ENCODE measurements around the gene SH3RF2. TPM values are rescaled to one million over a fixed set of nuclear protein-coding genes. Genes with fewer than 3 reads are reported as not detected.

The SH3RF2 gene
- total and polyA plus RNA-seq, 2 donors (not counting 1 experiment from before 2014, with no cell fraction given), result 0.03 TPM; not detected in 1

DNA sequence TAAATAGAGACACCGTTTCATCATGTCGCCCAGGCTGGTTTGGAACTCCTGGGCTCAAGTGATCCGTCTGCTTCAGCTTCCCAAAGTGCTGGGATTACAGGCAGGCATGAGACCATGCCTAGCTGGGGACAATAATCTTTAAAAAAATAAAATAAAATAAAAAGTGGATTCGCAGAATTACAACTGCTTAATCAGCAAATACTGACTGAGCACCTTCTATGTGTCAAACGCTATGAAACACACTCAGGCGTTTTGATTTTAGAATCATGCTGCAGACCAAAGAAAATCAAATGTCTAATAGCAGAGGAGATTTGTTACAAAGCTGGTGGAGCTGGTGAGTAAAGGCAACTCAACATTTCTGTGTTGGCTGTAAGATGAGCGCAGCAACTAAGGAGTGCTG is 22.7 kb upstream of the SH3RF2 start:
- Histone ChIP-seq H4K20me1 (ENCODE audit: control insufficient read depth, insufficient read depth, low read length, poor library complexity, severe bottlenecking) (no peaks in the 10 kb centered on the region), H3K4me3 (ENCODE audit: control extremely low read depth in 1 of 5, extremely low read depth in 1 of 5, insufficient read depth in 1 of 5, low read depth in 2 of 5, low read length in 4 of 5) (no peak overlapping the region), H2AFZ (ENCODE audit: insufficient read depth, low read depth, low read length, poor library complexity, severe bottlenecking) (no peak overlapping the region), H3K9ac (ENCODE audit: low read length) (no peak overlapping the region), H3K27me3 (replicated peaks in 1 of 4; ENCODE audit: control extremely low read depth in 1 of 4, control insufficient read depth in 3 of 4, insufficient read depth in 4 of 4, low read length in 3 of 4) (no peaks in the 10 kb centered on the region), H3K27ac (ENCODE audit: low read length in 2 of 2) (no peak overlapping the region), H3K79me2 (ENCODE audit: control insufficient read depth, insufficient read depth, low read length) (no peaks in the 10 kb centered on the region), H3K4me2 (replicated peaks; ENCODE audit: low read depth, low read length, poor library complexity, severe bottlenecking) (no peak overlapping the region), H3K9me3 (ENCODE audit: control extremely low read depth in 1 of 3, control insufficient read depth in 2 of 3, insufficient read depth in 1 of 3, low read length in 2 of 3) (no peaks in the 10 kb centered on the region), H3K4me1 (ENCODE audit: control insufficient read depth in 2 of 2, insufficient read depth in 2 of 2, low read length in 2 of 2) (no peaks in the 10 kb centered on the region), H3K36me3 (replicated peaks in 1 of 2; ENCODE audit: control extremely low read depth in 1 of 2, control insufficient read depth in 1 of 2, extremely low read depth in 1 of 2, insufficient read depth in 2 of 2, low read length in 1 of 2) (no peaks in the 10 kb centered on the region)
- H3K4me3 Mint-ChIP-seq, result no peak overlapping the region
- no peak overlapping the region for H3K27ac Mint-ChIP-seq
- H3K4me1 Mint-ChIP-seq, result no peaks in the 10 kb centered on the region
- CTCF ChIA-PET, result interaction anchor here (0.6 kb wide), 1 partner anchor 216 kb away, joined by 3 read pairs; no protein-coding TSS in a partner anchor
- no peak for TF ChIP-seq EZH2 (IDR thresholded peaks at IDR 0.05; ENCODE audit: borderline replicate concordance, insufficient read depth, low read depth, low read length, poor library complexity, severe bottlenecking)
- TF ChIP-seq, protein P1, sequence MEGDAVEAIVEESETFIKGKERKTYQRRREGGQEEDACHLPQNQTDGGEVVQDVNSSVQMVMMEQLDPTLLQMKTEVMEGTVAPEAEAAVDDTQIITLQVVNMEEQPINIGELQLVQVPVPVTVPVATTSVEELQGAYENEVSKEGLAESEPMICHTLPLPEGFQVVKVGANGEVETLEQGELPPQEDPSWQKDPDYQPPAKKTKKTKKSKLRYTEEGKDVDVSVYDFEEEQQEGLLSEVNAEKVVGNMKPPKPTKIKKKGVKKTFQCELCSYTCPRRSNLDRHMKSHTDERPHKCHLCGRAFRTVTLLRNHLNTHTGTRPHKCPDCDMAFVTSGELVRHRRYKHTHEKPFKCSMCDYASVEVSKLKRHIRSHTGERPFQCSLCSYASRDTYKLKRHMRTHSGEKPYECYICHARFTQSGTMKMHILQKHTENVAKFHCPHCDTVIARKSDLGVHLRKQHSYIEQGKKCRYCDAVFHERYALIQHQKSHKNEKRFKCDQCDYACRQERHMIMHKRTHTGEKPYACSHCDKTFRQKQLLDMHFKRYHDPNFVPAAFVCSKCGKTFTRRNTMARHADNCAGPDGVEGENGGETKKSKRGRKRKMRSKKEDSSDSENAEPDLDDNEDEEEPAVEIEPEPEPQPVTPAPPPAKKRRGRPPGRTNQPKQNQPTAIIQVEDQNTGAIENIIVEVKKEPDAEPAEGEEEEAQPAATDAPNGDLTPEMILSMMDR (IDR thresholded peaks at IDR 0.05), result no peak
- ATAC-seq (ENCODE audit: low read depth) (no peak), DNase-seq (no peak)
- intact Hi-C loops (cut with micrococcal nuclease), result no loop called here
- WGBS (ENCODE audit: insufficient coverage), result 96% methylated on average over 3 of the region's 7 CpGs
- no peaks in the 10 kb centered on the region for H3K9me3 Mint-ChIP-seq (ENCODE audit: insufficient read depth)
- POLR2A ChIA-PET, result no interaction called here
- H3K27me3 Mint-ChIP-seq, result peaks cover 8% of the 10 kb centered on the region

DNA sequence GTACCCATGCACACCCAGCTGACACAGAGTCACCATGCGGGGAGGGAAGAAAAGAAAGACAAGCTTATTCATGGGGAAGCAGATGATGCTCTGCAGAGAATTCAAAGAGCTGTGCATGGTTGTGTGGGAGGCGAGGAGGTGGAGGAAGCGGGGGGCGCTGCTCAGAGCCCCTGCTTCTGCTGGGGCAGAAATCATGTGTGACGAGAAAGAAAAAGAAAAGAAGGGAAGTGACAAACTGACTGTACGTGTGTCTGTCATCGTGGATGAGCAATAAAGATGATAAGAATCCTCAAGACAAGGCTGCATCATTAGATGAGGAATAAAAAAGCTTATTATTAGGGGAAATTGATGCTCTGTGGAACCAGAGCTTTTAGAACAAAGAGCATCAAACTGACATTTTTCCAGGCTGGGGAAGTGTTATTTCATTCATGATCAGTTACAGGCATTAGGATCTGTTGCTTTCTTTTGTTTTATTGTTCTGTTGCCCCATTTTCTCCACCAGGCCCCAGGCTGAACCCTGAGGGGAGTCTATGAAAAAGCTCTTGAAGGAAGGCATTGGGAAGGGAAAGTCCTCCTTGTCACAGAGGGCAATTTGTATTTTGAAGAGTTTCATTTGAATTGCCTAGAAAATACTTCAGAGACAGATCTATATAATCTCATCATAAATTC is 20.3 kb upstream of the SH3RF2 start:
- intact Hi-C loops (cut with micrococcal nuclease), result no loop called here
- POLR2A ChIA-PET, result no interaction called here
- Histone ChIP-seq H3K9me3 (ENCODE audit: control extremely low read depth in 1 of 3, control insufficient read depth in 2 of 3, insufficient read depth in 1 of 3, low read length in 2 of 3) (no peaks in the 10 kb centered on the region), H3K4me1 (ENCODE audit: control insufficient read depth in 2 of 2, insufficient read depth in 2 of 2, low read length in 2 of 2) (no peaks in the 10 kb centered on the region), H2AFZ (ENCODE audit: insufficient read depth, low read depth, low read length, poor library complexity, severe bottlenecking) (no peak overlapping the region), H4K20me1 (ENCODE audit: control insufficient read depth, insufficient read depth, low read length, poor library complexity, severe bottlenecking) (no peaks in the 10 kb centered on the region), H3K79me2 (ENCODE audit: control insufficient read depth, insufficient read depth, low read length) (no peaks in the 10 kb centered on the region), H3K4me3 (ENCODE audit: control extremely low read depth in 1 of 5, extremely low read depth in 1 of 5, insufficient read depth in 1 of 5, low read depth in 2 of 5, low read length in 4 of 5) (no peak overlapping the region), H3K4me2 (replicated peaks; ENCODE audit: low read depth, low read length, poor library complexity, severe bottlenecking) (no peak overlapping the region), H3K9ac (ENCODE audit: low read length) (no peak overlapping the region), H3K27me3 (replicated peaks in 1 of 4; ENCODE audit: control extremely low read depth in 1 of 4, control insufficient read depth in 3 of 4, insufficient read depth in 4 of 4, low read length in 3 of 4) (no peaks in the 10 kb centered on the region), H3K27ac (ENCODE audit: low read length in 2 of 2) (no peak overlapping the region), H3K36me3 (replicated peaks in 1 of 2; ENCODE audit: control extremely low read depth in 1 of 2, control insufficient read depth in 1 of 2, extremely low read depth in 1 of 2, insufficient read depth in 2 of 2, low read length in 1 of 2) (no peaks in the 10 kb centered on the region)
- CTCF ChIA-PET, result no interaction called here
- no peaks in the 10 kb centered on the region for H3K4me1 Mint-ChIP-seq
- WGBS (ENCODE audit: insufficient coverage), result 96% methylated on average over 7 of the region's 7 CpGs
- DNase-seq (no peak), ATAC-seq (ENCODE audit: low read depth) (no peak)
- peaks cover 6% of the 10 kb centered on the region for H3K27me3 Mint-ChIP-seq
- H3K9me3 Mint-ChIP-seq (ENCODE audit: insufficient read depth), result no peaks in the 10 kb centered on the region
- TF ChIP-seq EZH2 (IDR thresholded peaks at IDR 0.05; ENCODE audit: borderline replicate concordance, insufficient read depth, low read depth, low read length, poor library complexity, severe bottlenecking), result no peak
- TF ChIP-seq, protein P1 (IDR thresholded peaks at IDR 0.05), result no peak
- no peak overlapping the region for H3K4me3 Mint-ChIP-seq
- H3K27ac Mint-ChIP-seq, result no peak overlapping the region

Measured in B cell (primary cell).